Heart left ventricle (tissue), 16 donors: ENCODE results near the gene KANK3. TPM values are rescaled to one million over a fixed set of nuclear protein-coding genes. Genes with fewer than 3 reads are reported as not detected.
"Not testable (repeated sequence)": the region's sequence is repeated elsewhere in the genome, so short reads cannot be mapped to it uniquely, and the experiment has no call there.

Experiments
- ATAC-seq, 4 donors: fragments of 200-7000 bp; cut with Tn5 transposase; one replicate each; pipeline ENCODE4 v1.9.1; 2020 to 2022; ENCODE audit warnings: moderate library complexity in 4 of 4, mild to moderate bottlenecking in 3 of 4, moderate number of reproducible peaks in 1 of 4
- DNase-seq, 5 donors: peaks; one replicate each; pipeline ENCODE4 v3.0.0-alpha.2; 2020
- H3K27ac ChIP-seq, 12 donors: fragments of 200-600 bp; sonication (generic) in 4 of 12; one replicate each; pipeline versions ENCODE4 v1.5.0 to v1.8.0; 2016 to 2022; ENCODE audit warnings: mild to moderate bottlenecking in 2 of 12
- H3K27me3 ChIP-seq, 9 donors: fragments of 200-600 bp; sonication (generic) in 2 of 9; one replicate each; pipeline versions ENCODE4 v1.5.1 to v1.8.0; 2016 to 2022; ENCODE audit warnings: mild to moderate bottlenecking in 3 of 9
- H3K36me3 ChIP-seq, 9 donors: fragments of 200-600 bp; sonication (generic) in 2 of 9; one replicate each; pipeline versions ENCODE4 v1.5.0 to v1.8.0; 2018 to 2022; ENCODE audit warnings: mild to moderate bottlenecking in 2 of 9
- H3K4me1 ChIP-seq, 12 donors: fragments of 200-600 bp; sonication (generic) in 4 of 12; one replicate each; pipeline versions ENCODE4 v1.5.0 to v1.8.0; 2016 to 2022; ENCODE audit warnings: mild to moderate bottlenecking in 3 of 12
- H3K4me3 ChIP-seq, 12 donors: fragments of 200-600 bp; sonication (generic) in 4 of 12; one replicate each; pipeline versions ENCODE4 v1.5.0 to v1.8.0; 2017 to 2022; ENCODE audit warnings: mild to moderate bottlenecking in 9 of 12, moderate library complexity in 4 of 12
- H3K9me3 ChIP-seq, 12 donors: fragments of 200-600 bp; sonication (generic) in 4 of 12; one replicate each; pipeline versions ENCODE4 v1.5.0 to v1.8.0; 2016 to 2022; ENCODE audit warnings: mild to moderate bottlenecking in 1 of 12
- POLR2A ChIP-seq, 2 donors: fragments of 450-650 bp; IDR thresholded peaks; one replicate each; pipeline ENCODE4 v1.6.1; 2017; ENCODE audit warnings: antibody characterized with exemption in 2 of 2, mild to moderate bottlenecking in 2 of 2, moderate library complexity in 2 of 2
- WGBS, 4 donors: extraction: QIAGEN DNeasy Blood & Tissue Kit in 2 of 4; methylation state at CpG; one replicate each; pipeline versions ENCODE4 v1.1.5 to v1.1.7; 2013 to 2018; 5-methylcytosine and 5-hydroxymethylcytosine counted together
- intact Hi-C, 10 donors: fragments of 100-400 bp; cut with DNase I; formaldehyde crosslinking; loops; one replicate each; pipeline versions ENCODE4 v1.11.1 to v1.14.2; 2022
- polyA plus RNA-seq, 2 donors: library from polyadenylated mRNA; stranded (reverse); fragments of 200-250 nt; gene quantifications; one replicate each; pipeline ENCODE4 v1.2.3, GENCODE V29; 2013
- total RNA-seq, 9 donors: library from RNA; depleted of rRNA in 2 of 9; stranded (reverse); fragments of >200 nt in 2 of 9; fragmentation: NEBNext Ultra II Directional in 3 of 9; extraction: Animal tissue kit (Norgen Biotek cat#: 25700) in 3 of 9; gene quantifications; one replicate each; pipeline versions ENCODE4 v1.1.0 to v1.2.4, GENCODE V29; 2016 to 2023
- TF ChIP-seq, protein P1 (sequence below), 12 donors: fragments of 200-600 bp; sonication (generic) in 4 of 12; IDR thresholded peaks; one replicate each; pipeline versions ENCODE4 v1.5.0 to v1.8.0; 2018 to 2022; ENCODE audit warnings: antibody characterized with exemption in 12 of 12, mild to moderate bottlenecking in 5 of 12
- donor health status: ischemic (EF 13 %, LVEDD 7.1; RV severe dilation, severe dysfunction).
- donor health status: healthy with polysubstance abuse.
- donor health status: DM: no; HTN: yes; CAD: no.
- donor health status: DM: no; HTN: no; CAD: no.
- donor health status: ischemic (EF 25% LVEDD 6.9; RV normal size, moderate dysfunction).
- donor health status: ischemic (EF 25% LVEDD 5.7; RV mildly dilated, moderate dysfunction).
- donor health status: healthy.
- donor health status: DM: yes; HTN: yes; CAD: no.
- donor health status: ischemic (EF 35%, LVEDD 5.7; RV mildly dilated, moderate dysfunction).
- donor health status: nonischemic (EF 11% LVEDD 7.7; RV severe dilation, severe dysfunction).
- donor health status: DM: yes; HTN: yes; CAD: no.
- donor health status: PGD.
- donor health status: ischemic (EF 29% LVEDD 5.4; RV normal size, mild dysfunction).
- donor health status: nonischemic (EF 23%, LVEDD 6.1; RV moderate dilation, normal function).

The KANK3 gene
- total and polyA plus RNA-seq, 11 donors: 12.3 to 33.6 (median 16.9) TPM

DNA sequence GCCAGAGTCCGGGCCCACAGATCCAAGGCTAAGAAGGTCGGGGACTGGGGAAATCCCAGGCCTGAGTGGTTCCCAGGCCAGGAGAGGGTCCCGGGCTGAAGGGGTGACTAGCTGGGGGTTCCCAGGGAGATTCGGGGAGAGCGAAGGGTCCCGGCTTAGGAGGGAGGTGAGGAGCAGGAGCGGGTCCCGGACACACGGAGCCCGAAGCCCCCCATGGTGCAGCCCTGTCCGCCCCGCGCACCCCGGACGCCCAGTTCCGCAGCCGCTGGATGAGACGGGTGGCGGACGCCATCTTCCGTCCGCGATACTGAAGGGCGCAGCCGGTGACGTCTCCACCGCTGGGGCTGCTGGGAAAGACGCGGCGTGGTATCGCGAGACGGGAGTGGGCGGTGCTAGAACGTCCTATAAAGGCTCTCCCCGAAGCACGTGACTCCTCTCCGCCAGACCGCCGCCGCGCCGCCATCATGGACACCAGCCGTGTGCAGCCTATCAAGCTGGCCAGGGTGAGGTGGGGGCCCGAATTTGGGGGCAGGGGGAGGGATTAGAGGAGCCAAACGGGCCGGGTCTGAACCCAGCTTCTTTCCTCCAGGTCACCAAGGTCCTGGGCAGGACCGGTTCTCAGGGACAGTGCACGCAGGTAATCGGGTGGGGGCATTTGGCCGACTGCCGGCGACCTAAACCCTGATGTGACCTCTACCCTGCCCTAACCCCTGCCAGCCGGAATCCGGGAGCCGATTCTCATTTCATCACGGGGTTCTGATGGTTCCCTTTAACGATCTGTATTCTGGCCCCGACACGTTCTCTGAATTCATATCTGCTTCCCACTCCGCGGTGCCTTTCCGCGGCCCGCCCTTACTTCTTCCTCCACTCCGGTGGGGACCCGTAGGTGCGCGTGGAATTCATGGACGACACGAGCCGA, 21.7 kb downstream of the KANK3 start, which contains the start of the genes NDUFA7 and RPS28:
Gene NDUFA7 (minus strand): TSS at position 309 of the 919 bp plus-strand sequence. CDS start 17 bp downstream, at position 292.
Gene RPS28 (plus strand): TSS at position 430 of the 919 bp plus-strand sequence. CDS start 35 bp downstream, at position 465.
- 0 to 1% (median 0%) methylated on average over 52 to 72 of the region's 72 CpGs for WGBS, 4 donors
- TF ChIP-seq POLR2A (IDR thresholded peaks at IDR 0.05): peak; percentile 12 to 93
- TF ChIP-seq, protein P1, sequence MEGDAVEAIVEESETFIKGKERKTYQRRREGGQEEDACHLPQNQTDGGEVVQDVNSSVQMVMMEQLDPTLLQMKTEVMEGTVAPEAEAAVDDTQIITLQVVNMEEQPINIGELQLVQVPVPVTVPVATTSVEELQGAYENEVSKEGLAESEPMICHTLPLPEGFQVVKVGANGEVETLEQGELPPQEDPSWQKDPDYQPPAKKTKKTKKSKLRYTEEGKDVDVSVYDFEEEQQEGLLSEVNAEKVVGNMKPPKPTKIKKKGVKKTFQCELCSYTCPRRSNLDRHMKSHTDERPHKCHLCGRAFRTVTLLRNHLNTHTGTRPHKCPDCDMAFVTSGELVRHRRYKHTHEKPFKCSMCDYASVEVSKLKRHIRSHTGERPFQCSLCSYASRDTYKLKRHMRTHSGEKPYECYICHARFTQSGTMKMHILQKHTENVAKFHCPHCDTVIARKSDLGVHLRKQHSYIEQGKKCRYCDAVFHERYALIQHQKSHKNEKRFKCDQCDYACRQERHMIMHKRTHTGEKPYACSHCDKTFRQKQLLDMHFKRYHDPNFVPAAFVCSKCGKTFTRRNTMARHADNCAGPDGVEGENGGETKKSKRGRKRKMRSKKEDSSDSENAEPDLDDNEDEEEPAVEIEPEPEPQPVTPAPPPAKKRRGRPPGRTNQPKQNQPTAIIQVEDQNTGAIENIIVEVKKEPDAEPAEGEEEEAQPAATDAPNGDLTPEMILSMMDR (IDR thresholded peaks at IDR 0.05): peak; percentile 17 to 60 (median 40)
- Histone ChIP-seq H3K27me3 (no peaks in the 10 kb centered on the region), H3K4me1 (peaks cover 5 to 53% (median 38%) of the 10 kb centered on the region in 12 donors), H3K4me3 (peak within 1 kb of the TSS; percentile 58 to 98 (median 79)), H3K27ac (peak within 1 kb of the TSS; percentile 89 to 97 (median 92)), H3K9me3 (no peaks in the 10 kb centered on the region), H3K36me3 (peaks cover 0 to 34% (median 25%) of the 10 kb centered on the region in 9 donors)
- ATAC-seq (peak; percentile 93 to 96 (median 95)), DNase-seq (peak; percentile 96 to 99 (median 98))
- intact Hi-C loops: loop anchor here in 2 of 10 donors (5.0 to 10.0 kb wide), 2 partner anchors 54 to 57 kb away; no protein-coding TSS in a partner anchor

DNA sequence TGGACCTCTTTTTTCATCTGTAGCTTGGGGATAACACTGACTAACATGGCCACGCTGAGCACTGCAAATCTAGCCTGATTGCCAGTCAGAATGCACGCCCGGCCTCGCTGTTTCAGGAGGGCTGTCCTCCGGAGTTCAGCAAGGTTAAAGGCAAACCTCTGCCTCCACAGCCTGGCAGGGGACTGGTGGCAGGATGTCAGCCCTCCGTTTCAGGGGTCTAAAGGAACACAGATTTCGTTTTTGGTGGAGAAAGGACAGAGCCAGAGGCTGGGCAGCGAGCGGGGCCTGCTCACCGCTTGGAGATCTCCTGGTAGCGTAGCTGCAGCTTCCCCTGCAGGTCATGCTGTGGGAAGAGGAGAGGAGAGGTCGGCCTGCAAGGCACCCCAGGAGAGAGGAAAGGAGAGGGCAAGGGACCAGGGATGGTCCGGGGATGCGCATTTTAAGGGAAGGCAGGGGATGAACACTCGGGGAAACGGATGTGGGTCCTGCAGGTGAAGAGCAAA, 22.4 kb downstream of the KANK3 start:
- peak overlapping the region; percentile 58 to 98 (median 79) for H3K4me3 ChIP-seq
- H3K4me1 ChIP-seq: peaks cover 5 to 54% (median 38%) of the 10 kb centered on the region in 12 donors
- whole genome bisulfite sequencing, 4 donors: 1 to 2% (median 2%) methylated on average over 14 to 16 of the region's 16 CpGs
- no peaks in the 10 kb centered on the region for H3K9me3 ChIP-seq
- intact Hi-C loops: loop anchor here in 2 of 10 donors (5.0 to 10.0 kb wide), 2 partner anchors 53 to 56 kb away; no protein-coding TSS in a partner anchor
- ATAC-seq (peak in 3 of 4 donors; percentile 6 to 9 (median 8)), DNase-seq (peak in 1 of 5 donors; percentile 30)
- peaks cover 0 to 41% (median 32%) of the 10 kb centered on the region in 9 donors for H3K36me3 ChIP-seq
- TF ChIP-seq, protein P1 (IDR thresholded peaks at IDR 0.05): no peak
- no peak for TF ChIP-seq POLR2A (IDR thresholded peaks at IDR 0.05)
- H3K27ac ChIP-seq: peak overlapping the region; percentile 89 to 97 (median 92)
- no peaks in the 10 kb centered on the region for H3K27me3 ChIP-seq

DNA sequence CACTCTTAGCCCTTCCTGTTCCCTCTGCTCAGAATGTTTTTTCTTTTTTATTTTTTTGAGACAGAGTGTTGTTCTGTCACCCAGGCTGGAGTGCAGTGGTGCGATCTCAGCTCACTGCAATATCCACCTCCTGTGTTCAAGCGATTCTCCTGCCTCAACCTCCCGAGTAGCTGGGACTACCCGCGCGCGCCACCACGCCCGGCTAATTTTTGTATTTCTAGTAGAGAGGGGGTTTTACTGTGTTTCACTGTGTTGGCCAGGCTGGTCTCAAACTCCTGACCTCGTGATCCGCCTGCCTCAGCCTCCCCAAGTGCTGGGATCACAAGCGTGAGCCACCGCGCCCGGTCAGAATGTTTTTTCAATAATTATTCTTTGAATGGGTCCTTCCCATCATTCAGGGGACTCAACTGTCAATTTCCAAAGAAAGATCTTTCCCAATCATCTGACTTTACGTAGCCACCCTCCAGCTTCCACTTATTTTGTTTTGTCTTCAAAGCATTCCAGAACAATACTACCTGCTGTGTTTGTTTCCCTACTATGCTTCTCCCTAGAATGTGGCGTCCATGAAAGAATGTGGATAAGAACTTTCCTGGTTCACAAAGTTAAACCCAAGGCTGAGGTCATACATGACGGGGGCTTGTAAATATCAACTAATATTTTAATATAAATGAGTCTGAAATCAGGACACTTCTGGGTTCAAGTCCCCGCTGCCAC, 23.1 kb downstream of the KANK3 start:
- intact Hi-C loops: loop anchor here in 3 of 10 donors (5.0 to 10.0 kb wide), 2 partner anchors 53 to 55 kb away; no protein-coding TSS in a partner anchor
- ATAC-seq: no peak
- no peak for TF ChIP-seq POLR2A (IDR thresholded peaks at IDR 0.05)
- TF ChIP-seq, protein P1 (IDR thresholded peaks at IDR 0.05): no peak
- Histone ChIP-seq H3K36me3 (peaks cover 0 to 47% (median 39%) of the 10 kb centered on the region in 9 donors), H3K27ac (peak overlapping the region in 10 of 12 donors; percentile 89 to 97 (median 92)), H3K9me3 (no peaks in the 10 kb centered on the region), H3K4me3 (peak overlapping the region in 11 of 12 donors; percentile 58 to 98 (median 81)), H3K4me1 (peaks cover 5 to 53% (median 36%) of the 10 kb centered on the region in 12 donors), H3K27me3 (no peaks in the 10 kb centered on the region)
- peak in 1 of 5 donors; percentile 9 for DNase-seq
- WGBS, 4 donors: 83 to 85% (median 85%) methylated on average over 19 of the region's 19 CpGs

DNA sequence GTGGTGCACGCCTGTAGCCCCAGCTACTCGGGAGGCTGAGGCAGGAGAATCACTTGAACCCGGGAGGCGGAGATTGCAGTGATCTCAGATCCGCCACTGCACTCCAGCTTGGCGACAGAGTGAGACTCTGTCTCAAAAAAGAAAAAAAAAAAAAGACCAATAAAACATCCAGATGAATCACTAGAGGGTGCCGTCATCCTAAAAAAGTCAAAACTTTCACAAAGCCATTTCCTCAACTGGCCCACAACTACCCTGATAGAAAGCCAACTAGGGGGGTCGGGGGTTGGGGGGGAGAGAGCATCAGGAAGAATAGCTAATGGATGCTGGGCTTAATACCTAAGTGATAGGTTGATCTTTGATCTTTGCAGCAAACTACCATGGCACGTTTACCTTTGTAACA, 24.2 kb downstream of the KANK3 start:
- intact Hi-C loops: loop anchor here in 1 of 10 donors (10.0 kb wide), 1 partner anchor 54 kb away; no protein-coding TSS in a partner anchor
- H3K9me3 ChIP-seq, H3K4me3 ChIP-seq, DNase-seq, ATAC-seq, H3K27me3 ChIP-seq, H3K27ac ChIP-seq: not testable (repeated sequence)
- Histone ChIP-seq H3K36me3 (peaks cover 0 to 54% (median 43%) of the 10 kb centered on the region in 9 donors), H3K4me1 (peaks cover 5 to 42% (median 29%) of the 10 kb centered on the region in 12 donors)
- WGBS, 4 donors: 80 to 86% (median 83%) methylated on average over 9 of the region's 9 CpGs
